ENCODE data around the gene HABP2.

The HABP2 gene

DNA sequence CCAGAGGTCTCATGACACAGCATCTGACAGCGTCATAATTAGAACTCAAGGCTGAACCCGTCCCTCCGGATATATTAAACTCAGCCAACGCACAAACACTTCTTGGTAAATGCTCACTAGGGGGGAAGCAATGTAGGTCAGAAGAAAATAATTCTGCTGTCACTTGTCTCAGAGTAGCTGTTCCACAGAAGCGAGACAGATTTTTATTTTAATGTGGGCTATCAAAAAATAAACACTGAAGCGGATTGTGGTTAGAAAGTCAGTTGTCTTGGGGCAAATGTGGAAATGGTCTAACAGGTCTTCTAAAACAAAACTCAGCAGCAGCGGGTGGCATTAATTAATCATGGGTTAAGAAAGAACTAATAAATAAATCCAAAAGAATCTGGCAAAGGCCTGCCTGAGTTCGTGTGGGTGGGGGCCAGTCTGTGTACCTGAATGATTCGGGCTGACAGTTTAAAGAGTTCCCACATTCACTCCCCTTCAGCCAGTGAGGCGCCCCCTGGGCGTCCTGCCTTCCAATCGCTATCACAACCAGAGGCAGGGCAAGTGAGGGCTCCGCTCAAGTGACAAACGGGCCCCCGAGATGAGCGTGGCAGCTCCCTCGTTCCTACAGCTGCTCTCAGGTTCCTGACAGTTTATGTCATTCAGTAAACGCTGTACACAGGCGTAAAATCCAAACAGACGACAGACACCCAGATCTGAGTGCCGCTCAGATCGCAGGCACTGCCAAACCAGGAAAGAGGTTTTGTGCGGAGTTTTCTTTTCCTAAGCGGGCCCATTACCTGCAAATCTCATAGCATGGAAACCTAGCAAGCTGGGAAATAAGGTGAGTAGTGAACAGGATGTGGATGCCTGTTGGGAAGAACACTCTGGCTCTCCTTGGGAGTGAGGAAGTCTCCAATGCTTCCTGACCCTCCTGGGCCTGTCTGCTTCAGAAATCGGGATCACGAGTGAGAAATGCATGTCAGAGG, 58.1 kb downstream of the HABP2 start:
- TF ChIP-seq, protein P1, sequence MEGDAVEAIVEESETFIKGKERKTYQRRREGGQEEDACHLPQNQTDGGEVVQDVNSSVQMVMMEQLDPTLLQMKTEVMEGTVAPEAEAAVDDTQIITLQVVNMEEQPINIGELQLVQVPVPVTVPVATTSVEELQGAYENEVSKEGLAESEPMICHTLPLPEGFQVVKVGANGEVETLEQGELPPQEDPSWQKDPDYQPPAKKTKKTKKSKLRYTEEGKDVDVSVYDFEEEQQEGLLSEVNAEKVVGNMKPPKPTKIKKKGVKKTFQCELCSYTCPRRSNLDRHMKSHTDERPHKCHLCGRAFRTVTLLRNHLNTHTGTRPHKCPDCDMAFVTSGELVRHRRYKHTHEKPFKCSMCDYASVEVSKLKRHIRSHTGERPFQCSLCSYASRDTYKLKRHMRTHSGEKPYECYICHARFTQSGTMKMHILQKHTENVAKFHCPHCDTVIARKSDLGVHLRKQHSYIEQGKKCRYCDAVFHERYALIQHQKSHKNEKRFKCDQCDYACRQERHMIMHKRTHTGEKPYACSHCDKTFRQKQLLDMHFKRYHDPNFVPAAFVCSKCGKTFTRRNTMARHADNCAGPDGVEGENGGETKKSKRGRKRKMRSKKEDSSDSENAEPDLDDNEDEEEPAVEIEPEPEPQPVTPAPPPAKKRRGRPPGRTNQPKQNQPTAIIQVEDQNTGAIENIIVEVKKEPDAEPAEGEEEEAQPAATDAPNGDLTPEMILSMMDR (IDR thresholded peaks at IDR 0.05; ENCODE audit: low read depth, low read length), result no peak
- no peak overlapping the region for H3K4me3 ChIP-seq (ENCODE audit: low read depth, low read length)

DNA sequence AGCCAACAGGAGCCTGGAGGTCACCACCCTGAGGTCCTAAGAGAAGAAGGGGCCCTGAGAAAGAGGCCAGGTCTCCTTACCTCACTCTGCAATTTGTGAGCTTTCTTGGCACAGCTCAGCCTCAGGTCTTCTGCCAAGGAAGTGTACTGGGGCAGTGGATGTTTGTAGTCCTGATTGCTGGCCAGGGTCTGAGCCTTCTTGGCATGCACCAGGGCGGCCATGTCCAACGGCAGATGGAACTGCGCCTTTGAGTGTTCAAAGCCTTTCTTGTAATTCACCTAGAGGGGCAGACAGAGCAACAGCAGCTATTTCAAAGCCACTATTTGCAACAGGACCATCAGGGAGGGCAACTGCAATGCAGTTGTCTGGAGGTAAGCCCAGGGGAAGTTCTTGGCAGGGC, 59.3 kb downstream of the HABP2 start:
- no peak overlapping the region for H3K4me3 ChIP-seq (ENCODE audit: low read depth, low read length)
- TF ChIP-seq, protein P1 (IDR thresholded peaks at IDR 0.05; ENCODE audit: low read depth, low read length), result no peak

DNA sequence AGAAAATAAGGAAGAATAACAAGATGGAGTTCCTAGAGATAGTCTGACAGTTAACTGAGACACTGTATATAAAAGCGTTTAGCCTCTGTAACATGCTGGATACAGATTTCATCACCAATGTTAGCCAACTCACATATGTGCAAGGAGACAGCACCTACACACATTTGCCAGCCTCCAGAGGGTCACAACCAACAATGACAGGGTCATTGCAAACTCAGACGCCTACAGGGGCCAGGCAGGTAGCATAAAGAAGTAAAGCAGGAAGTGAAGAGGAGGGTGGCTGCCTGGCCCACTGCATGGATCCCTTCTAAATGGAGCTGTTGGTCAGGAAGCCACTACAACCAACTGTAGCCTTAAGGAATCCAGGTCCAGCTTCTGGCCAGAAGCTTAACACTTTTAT, 60.6 kb downstream of the HABP2 start:
- TF ChIP-seq, protein P1 (IDR thresholded peaks at IDR 0.05; ENCODE audit: low read depth, low read length), result no peak
- no peak overlapping the region for H3K4me3 ChIP-seq (ENCODE audit: low read depth, low read length)

DNA sequence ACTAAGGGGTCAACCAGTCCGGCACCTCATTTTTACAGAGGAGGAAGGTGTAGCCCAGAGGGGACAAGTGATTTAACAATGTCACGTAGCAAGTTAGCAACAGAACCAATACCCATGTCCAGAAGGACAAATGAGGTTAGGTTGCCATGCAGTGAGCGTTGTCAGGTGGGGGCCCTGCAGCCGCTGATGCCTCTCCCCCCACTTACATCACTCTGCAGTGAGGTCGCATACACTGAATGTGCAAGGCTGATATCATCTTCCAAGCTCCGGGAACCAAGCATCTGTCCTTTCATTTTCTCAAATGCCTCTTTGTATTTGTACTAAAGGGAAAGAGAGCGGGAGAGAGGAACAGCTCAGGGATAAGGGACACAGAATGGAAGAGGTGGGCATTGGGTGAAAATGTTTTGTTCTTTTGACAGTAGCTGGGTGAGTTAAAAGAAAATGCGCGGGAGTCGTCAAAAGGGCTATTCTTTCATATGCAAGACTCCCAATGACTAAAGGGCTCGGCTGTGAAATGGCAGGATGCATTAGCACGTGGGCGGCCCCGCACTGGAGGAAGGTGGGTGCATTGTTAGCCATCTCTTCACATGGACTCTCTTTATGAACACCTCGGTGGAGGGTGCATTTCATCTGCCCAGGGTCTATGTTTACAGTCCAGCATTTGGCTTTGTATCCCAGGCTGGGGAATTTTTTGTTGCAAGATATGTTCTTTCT, 61.3 kb downstream of the HABP2 start:
- no peak overlapping the region for H3K4me3 ChIP-seq (ENCODE audit: low read depth, low read length)
- TF ChIP-seq, protein P1 (IDR thresholded peaks at IDR 0.05; ENCODE audit: low read depth, low read length), result no peak

DNA sequence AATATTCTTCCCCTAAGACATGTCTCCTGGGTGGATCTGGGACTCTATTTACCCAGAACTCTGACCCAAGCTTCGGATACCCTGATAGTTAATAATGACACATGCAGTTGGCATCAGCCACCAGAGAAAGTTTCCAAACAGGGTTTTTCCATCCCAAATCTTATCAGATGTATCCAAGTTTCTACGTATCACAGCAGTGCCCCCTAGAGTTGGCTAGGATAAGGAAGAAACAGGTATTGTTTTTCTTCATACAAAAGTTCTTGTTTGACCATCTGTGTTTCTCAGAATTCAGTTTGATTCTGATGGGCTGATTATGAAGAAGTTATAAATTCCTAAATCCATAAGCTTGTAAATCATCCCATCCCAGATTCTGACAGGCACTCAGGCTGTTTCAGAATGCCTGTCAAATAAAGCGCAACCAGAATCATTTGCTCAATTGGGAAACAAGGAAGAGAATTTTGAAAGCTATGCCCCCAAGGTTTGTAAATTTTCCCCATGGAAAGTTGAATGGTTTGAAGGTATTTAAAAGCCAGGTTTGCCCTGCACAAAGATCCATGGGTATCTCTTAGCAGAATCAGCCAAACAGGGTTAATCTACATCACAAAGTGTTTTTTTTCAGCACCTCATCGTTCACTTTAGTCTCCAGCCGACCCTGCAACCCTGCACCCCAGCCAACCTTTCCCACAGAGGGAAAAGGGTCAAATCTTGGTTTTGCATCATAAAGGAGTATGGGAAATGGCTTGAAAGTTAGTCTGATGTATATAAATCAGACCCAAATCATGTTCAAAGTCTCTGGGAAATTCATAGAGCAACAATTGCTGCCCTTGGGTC, 63.6 kb downstream of the HABP2 start:
- TF ChIP-seq, protein P1 (IDR thresholded peaks at IDR 0.05; ENCODE audit: low read depth, low read length), result no peak
- H3K4me3 ChIP-seq (ENCODE audit: low read depth, low read length), result no peak overlapping the region

DNA sequence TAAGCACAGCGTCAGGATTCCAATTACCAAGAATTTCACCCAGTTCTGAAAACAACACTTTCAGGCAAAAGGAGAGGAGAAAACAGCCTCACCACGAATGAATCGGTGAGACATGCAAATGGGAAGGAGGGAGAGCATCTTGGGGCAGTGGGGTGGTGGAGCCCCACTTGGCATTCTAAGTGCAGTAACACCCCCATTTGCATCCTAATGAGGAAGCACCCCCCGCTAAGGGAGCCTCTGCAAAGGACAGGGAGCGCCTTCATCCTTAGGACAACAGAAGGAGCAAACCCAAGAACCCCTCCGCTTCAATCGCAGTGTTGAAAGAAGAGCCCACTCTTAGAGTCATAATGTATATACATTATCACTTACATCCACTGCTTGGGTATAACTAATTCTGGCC, 64.2 kb downstream of the HABP2 start:
- H3K4me3 ChIP-seq (ENCODE audit: low read depth, low read length), result no peak overlapping the region
- TF ChIP-seq, protein P1 (IDR thresholded peaks at IDR 0.05; ENCODE audit: low read depth, low read length), result no peak

Data from WI38 (cell line).